Measurements from ENCODE around the gene PLPPR3. TPM values are rescaled to one million over a fixed set of nuclear protein-coding genes. Genes with fewer than 3 reads are reported as not detected.
A peak's percentile ranks its signal among the peaks of the same experiment; 100 is the strongest.
"Not testable (repeated sequence)": the region's sequence is repeated elsewhere in the genome, so short reads cannot be mapped to it uniquely, and the experiment has no call there.

PLPPR3 gene
- total RNA-seq, 1 experiment from 2014 or later = not detected

- H3K9me3 Mint-ChIP-seq (ENCODE audit: unreplicated experiment) = no peaks in the 10 kb centered on the region
- H3K4me1 Mint-ChIP-seq (ENCODE audit: insufficient read depth, unreplicated experiment) = peaks cover 6% of the 10 kb centered on the region
- no peaks in the 10 kb centered on the region for H3K36me3 Mint-ChIP-seq (ENCODE audit: insufficient read depth, unreplicated experiment)
- BruUV-seq (replicated peaks) = no TSS peak
- no peak for DNase-seq (ENCODE audit: unreplicated experiment)
- no peaks in the 10 kb centered on the region for H3K27me3 Mint-ChIP-seq (ENCODE audit: insufficient read depth, unreplicated experiment)
- H3K27ac Mint-ChIP-seq (ENCODE audit: low read depth, unreplicated experiment) = no peak overlapping the region
- H3K4me3 Mint-ChIP-seq (ENCODE audit: unreplicated experiment) = no peak overlapping the region
- TF ChIP-seq CTCF (IDR thresholded peaks at IDR 0.05; ENCODE audit: unreplicated experiment) = no peak
- ChIA-PET CTCF (no interaction called here), POLR2A (interaction anchor here (0.7 kb wide), 1 partner anchor 207 kb away, joined by 4 read pairs; no protein-coding TSS in a partner anchor)
- intact Hi-C loops (cut with micrococcal nuclease) = no loop called here
Observed at GRCh38 chr19:824885-825284, 3.1 kb upstream of the PLPPR3 start.

DNA sequence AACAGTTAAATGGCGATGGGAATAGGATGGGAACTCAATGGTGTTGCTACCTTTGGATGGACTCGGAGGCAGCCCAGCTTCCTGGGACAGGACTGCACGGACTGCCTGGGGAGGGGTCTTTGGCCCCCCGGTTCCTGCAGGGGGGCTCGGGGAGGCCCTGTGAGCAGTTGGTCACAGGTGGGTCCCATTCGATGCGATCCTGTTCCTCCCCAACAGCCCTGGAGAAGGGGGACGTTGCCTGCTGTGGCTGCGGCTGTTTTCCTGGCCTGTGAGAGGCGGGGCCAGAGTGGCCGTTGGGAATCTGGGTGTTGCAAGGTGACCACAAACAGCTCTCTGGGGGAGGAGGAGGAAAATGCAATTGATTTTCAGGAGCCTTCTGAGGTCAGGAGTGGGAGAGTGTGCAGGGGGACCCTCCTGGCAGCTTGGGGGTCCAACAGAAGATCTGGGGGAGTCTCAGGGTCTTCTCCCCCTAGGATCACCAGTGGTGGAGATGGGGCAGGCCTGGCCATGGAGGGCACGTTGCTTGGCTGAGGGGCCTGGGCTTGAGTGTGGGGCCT, 1.9 kb upstream of the PLPPR3 start:
- no peaks in the 10 kb centered on the region for H3K9me3 Mint-ChIP-seq (ENCODE audit: unreplicated experiment)
- H3K27ac Mint-ChIP-seq (ENCODE audit: low read depth, unreplicated experiment) = no peak overlapping the region
- peak; percentile 38 for DNase-seq (ENCODE audit: unreplicated experiment)
- no peaks in the 10 kb centered on the region for H3K36me3 Mint-ChIP-seq (ENCODE audit: insufficient read depth, unreplicated experiment)
- intact Hi-C loops (cut with micrococcal nuclease) = no loop called here
- no peaks in the 10 kb centered on the region for H3K27me3 Mint-ChIP-seq (ENCODE audit: insufficient read depth, unreplicated experiment)
- CTCF ChIA-PET = no interaction called here
- peaks cover 6% of the 10 kb centered on the region for H3K4me1 Mint-ChIP-seq (ENCODE audit: insufficient read depth, unreplicated experiment)
- no peak for TF ChIP-seq CTCF (IDR thresholded peaks at IDR 0.05; ENCODE audit: unreplicated experiment)
- H3K4me3 Mint-ChIP-seq (ENCODE audit: unreplicated experiment) = no peak overlapping the region
- BruUV-seq (replicated peaks) = no TSS peak
- POLR2A ChIA-PET = interaction anchor here (0.6 kb wide), 2 partner anchors 8 to 39 kb away, joined by 3 read pairs; no protein-coding TSS in a partner anchor

- no peak for DNase-seq (ENCODE audit: unreplicated experiment)
- Mint-ChIP-seq H3K9me3 (ENCODE audit: unreplicated experiment) (peaks cover 6% of the 10 kb centered on the region), H3K4me3 (ENCODE audit: unreplicated experiment) (no peak overlapping the region), H3K4me1 (ENCODE audit: insufficient read depth, unreplicated experiment) (peaks cover 14% of the 10 kb centered on the region), H3K27ac (ENCODE audit: low read depth, unreplicated experiment) (no peak overlapping the region), H3K36me3 (ENCODE audit: insufficient read depth, unreplicated experiment) (peaks cover 4% of the 10 kb centered on the region), H3K27me3 (ENCODE audit: insufficient read depth, unreplicated experiment) (no peaks in the 10 kb centered on the region)
- TF ChIP-seq CTCF (IDR thresholded peaks at IDR 0.05; ENCODE audit: unreplicated experiment) = no peak
- ChIA-PET CTCF (no interaction called here), POLR2A (no interaction called here)
- intact Hi-C loops (cut with micrococcal nuclease) = no loop called here
- BruUV-seq (replicated peaks) = no TSS peak
Observed at GRCh38 chr19:821231-821824, 427 bp downstream of the PLPPR3 start.

GRCh38 chr19:820212-820611, 1.5 kb downstream of the PLPPR3 start:
- H3K27ac Mint-ChIP-seq (ENCODE audit: low read depth, unreplicated experiment); intact Hi-C loops (cut with micrococcal nuclease); BruUV-seq (replicated peaks); H3K4me3 Mint-ChIP-seq (ENCODE audit: unreplicated experiment); H3K27me3 Mint-ChIP-seq (ENCODE audit: insufficient read depth, unreplicated experiment); DNase-seq (ENCODE audit: unreplicated experiment); H3K9me3 Mint-ChIP-seq (ENCODE audit: unreplicated experiment): not testable (repeated sequence)
- H3K36me3 Mint-ChIP-seq (ENCODE audit: insufficient read depth, unreplicated experiment) = peaks cover 12% of the 10 kb centered on the region
- CTCF ChIA-PET = interaction anchor here (0.6 kb wide), 1 partner anchor 36 kb away, joined by 3 read pairs; no protein-coding TSS in a partner anchor
- POLR2A ChIA-PET = interaction anchor here (0.6 kb wide), 1 partner anchor 198 kb away, joined by 3 read pairs; no protein-coding TSS in a partner anchor
- peaks cover 18% of the 10 kb centered on the region for H3K4me1 Mint-ChIP-seq (ENCODE audit: insufficient read depth, unreplicated experiment)
